GM10248 (cell line): ENCODE data around the gene LCA5.

ENCODE experiments used
- CTCF ChIA-PET: fragments of 300-600 bp; sonication (Branson Sonifier 250); formaldehyde crosslinking; extraction: SDS; loops from one replicate; lab custom pipeline; 2021; ENCODE audit warnings: antibody characterized with exemption; lab: Yijun Ruan, JAX
- POLR2A ChIA-PET: fragments of 350-650 bp; sonication (Branson Sonifier 250); formaldehyde crosslinking; extraction: SDS; loops from one replicate; lab custom pipeline; 2020; ENCODE audit warnings: antibody characterized with exemption; lab: Yijun Ruan, JAX
- DNase-seq: peaks from one replicate; pipeline ENCODE4 v3.0.0; 2012; ENCODE audit errors: extremely low spot score
- TF ChIP-seq, protein P1 (sequence below): IDR thresholded peaks from 2 replicates; pipeline ENCODE4 v1.5.1; 2012; ENCODE audit warnings: mild to moderate bottlenecking, low read depth; ENCODE audit errors: extremely low read depth, missing control alignments, control extremely low read depth

LCA5 gene

DNA sequence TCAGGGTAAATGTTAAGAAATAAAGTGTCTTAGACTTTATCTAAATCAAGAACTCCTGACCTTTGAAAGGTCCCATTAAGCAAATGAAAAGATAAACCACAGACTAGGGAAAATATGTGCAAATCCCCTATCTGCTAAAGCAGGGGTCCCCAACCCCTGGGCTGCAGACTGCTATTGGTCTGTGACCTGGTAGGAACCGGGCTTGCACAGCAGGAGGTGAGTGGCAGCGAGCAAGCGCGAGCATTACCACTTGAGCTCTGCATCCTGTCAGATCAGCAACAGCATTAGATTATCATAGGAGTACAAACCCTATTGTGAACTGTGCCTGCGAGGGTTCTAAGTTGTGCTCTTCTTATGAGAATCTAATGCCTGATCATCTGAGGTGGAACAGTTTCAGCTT is 42.4 kb downstream of the LCA5 start:
- ChIA-PET CTCF (no interaction called here), POLR2A (no interaction called here)

DNA sequence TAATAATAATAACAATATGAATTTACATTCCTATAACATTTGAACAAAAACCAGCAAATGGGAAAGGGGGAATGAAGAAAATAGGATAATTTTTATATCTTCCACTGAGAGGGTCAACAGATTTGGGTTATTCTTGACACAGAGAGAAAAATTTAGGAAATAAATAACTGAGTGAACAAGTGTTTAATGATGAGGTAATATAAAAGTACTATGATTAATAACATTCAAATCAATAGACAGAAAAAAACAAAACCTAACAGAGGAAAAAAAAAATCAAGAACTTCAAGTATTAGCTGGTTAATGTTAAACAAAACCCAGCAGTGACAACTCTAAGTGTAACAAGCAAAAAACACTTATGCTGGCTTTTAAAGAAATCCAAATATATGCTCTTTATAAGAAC is 66.5 kb downstream of the LCA5 start:
- TF ChIP-seq, protein P1, sequence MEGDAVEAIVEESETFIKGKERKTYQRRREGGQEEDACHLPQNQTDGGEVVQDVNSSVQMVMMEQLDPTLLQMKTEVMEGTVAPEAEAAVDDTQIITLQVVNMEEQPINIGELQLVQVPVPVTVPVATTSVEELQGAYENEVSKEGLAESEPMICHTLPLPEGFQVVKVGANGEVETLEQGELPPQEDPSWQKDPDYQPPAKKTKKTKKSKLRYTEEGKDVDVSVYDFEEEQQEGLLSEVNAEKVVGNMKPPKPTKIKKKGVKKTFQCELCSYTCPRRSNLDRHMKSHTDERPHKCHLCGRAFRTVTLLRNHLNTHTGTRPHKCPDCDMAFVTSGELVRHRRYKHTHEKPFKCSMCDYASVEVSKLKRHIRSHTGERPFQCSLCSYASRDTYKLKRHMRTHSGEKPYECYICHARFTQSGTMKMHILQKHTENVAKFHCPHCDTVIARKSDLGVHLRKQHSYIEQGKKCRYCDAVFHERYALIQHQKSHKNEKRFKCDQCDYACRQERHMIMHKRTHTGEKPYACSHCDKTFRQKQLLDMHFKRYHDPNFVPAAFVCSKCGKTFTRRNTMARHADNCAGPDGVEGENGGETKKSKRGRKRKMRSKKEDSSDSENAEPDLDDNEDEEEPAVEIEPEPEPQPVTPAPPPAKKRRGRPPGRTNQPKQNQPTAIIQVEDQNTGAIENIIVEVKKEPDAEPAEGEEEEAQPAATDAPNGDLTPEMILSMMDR, result no peak
- POLR2A ChIA-PET, result no interaction called here
- no peak for DNase-seq
- CTCF ChIA-PET, result no interaction called here

More for the DNA sequence above, 42.4 kb downstream of the LCA5 start:
- no peak for DNase-seq
- TF ChIP-seq, protein P1, result no peak

DNA sequence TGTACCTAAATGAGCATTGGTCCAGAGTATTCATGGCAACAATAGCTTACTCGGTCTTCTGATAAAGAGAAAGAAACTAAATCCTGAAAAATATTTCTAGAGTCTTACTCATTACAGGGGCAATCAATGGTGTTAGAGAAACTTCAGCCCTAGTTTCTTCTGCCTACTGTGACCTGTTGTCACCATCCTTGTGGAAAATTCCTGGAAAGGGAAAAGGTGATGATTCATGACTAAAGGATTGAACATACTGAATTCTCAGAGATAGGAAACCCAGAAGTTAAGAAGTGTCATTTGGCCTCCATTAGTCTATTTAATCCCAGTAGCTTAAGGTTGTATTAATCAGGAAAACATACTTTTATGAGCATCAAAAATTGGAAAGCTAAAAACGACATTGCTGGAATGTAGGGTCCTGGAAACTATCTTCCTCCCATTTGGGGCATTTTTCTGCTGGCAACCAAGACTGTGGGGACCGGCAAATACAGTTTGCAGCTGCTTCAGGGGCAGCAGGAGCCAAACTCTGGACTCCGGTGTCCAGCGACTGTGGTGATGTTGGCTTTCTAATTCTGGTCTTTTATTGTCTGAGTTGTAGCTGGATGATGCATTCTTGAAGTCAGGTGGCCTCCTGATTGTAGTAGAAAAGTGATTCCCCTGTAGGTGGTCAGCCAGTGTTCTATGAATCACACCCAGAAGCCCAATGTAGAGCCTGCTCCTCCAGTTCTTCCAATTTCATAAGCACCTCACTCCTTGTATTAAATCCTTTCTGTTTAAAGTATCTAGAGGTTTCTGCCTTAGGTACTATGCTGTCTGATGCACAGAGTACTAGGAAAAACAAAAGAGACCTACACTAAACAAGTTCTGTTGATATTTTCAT is 67.6 kb downstream of the LCA5 start:
- ChIA-PET CTCF (interaction anchor here (0.7 kb wide), 1 partner anchor 31 kb away, joined by 3 read pairs; no protein-coding TSS in a partner anchor), POLR2A (no interaction called here)
- TF ChIP-seq, protein P1, result no peak
- DNase-seq, result no peak

DNA sequence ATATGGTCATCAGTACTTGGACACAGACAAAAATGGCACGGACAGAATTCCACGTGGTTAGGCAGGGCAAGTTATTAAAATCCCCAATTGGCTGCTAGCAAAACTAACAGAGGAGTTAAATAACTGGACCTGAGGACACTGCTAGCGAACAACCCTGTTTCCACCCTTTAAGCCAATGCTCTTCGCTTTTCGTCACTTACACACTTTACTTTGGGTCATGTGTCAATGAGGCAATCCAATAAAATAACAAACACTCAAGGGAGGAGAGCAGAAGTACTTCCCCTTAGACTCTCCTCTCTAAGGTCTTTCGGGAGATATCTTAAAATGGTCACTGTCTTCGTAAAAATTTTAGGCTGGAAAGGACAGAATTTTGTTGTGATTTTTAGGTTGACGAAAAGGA is 68.6 kb downstream of the LCA5 start:
- POLR2A ChIA-PET, result no interaction called here
- CTCF ChIA-PET, result interaction anchor here (1.7 to 2.3 kb wide), 3 partner anchors 7 to 68 kb away, joined by 5 to 11 read pairs (median 5); partner anchors contain the start of gene LCA5
- TF ChIP-seq, protein P1, result no peak
- DNase-seq, result no peak

DNA sequence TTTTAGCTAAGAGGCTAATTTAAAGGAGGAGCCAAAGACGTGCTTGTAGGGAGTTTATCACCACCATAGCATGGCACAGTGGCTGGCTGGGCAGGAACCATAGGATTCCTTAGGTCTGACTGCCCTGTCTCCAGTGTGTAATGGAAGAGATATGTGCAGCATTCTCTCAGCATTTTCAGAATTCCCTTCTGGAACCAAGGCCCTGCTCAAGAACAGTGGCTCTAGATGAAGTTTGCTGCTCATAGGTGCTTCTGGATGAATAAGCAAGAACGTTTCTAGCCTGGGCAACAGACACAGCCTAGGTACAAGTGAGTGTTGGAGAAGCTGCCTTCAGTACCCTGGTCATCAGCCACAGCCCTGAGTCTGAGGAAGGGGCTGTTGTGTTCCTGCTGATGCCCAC is 69.1 kb downstream of the LCA5 start:
- POLR2A ChIA-PET, result no interaction called here
- CTCF ChIA-PET, result interaction anchor here (1.5 to 2.3 kb wide), 7 partner anchors 8 to 390 kb away, joined by 4 to 11 read pairs (median 5); partner anchors contain the start of genes LCA5 and PHIP

DNA sequence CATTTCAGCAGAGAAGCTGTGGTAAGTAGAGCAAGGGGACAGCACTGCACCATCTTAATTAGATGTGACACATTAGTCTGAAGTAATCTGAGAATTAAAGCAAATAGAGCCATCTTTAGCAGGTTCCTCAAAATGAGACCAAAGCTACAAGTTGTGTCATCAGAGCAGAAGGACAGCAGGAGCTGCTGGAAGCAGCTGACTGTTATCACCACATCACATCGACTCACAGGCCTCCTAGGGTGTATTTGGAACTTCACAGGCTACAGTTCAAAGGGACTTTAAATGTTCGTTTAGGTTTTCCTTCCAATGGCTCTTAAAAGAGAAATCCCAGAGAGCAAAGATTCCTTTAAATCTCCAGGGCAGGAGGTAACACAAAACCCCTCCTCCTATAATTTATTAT is 69.5 kb downstream of the LCA5 start:
- CTCF ChIA-PET, result interaction anchor here (0.9 to 2.3 kb wide), 11 partner anchors 8 to 389 kb away, joined by 3 to 11 read pairs (median 4); partner anchors contain the start of genes LCA5 and PHIP
- DNase-seq, result no peak
- TF ChIP-seq, protein P1, result no peak
- POLR2A ChIA-PET, result no interaction called here

More for the DNA sequence above, 69.1 kb downstream of the LCA5 start:
- TF ChIP-seq, protein P1, result no peak
- DNase-seq, result no peak
